Hepatocyte (in vitro differentiated cells): ENCODE measurements around the gene SEL1L3.

ENCODE experiments used
- EZH2 ChIP-seq: fragments of 200-600 bp; sonication (generic); IDR thresholded peaks from 2 replicates; pipeline ENCODE4 v1.6.1; 2016; ENCODE audit warnings: antibody characterized with exemption, mild to moderate bottlenecking, borderline replicate concordance
- TF ChIP-seq, protein P1 (sequence below): fragments of 200-600 bp; sonication (generic); IDR thresholded peaks from 2 replicates; pipeline ENCODE4 v1.5.1; 2016; ENCODE audit warnings: antibody characterized with exemption, mild to moderate bottlenecking; ENCODE audit not compliant: poor library complexity

GRCh38 chr4:25753239-25753638, 109.5 kb downstream of the SEL1L3 start:
- TF ChIP-seq, protein P1, sequence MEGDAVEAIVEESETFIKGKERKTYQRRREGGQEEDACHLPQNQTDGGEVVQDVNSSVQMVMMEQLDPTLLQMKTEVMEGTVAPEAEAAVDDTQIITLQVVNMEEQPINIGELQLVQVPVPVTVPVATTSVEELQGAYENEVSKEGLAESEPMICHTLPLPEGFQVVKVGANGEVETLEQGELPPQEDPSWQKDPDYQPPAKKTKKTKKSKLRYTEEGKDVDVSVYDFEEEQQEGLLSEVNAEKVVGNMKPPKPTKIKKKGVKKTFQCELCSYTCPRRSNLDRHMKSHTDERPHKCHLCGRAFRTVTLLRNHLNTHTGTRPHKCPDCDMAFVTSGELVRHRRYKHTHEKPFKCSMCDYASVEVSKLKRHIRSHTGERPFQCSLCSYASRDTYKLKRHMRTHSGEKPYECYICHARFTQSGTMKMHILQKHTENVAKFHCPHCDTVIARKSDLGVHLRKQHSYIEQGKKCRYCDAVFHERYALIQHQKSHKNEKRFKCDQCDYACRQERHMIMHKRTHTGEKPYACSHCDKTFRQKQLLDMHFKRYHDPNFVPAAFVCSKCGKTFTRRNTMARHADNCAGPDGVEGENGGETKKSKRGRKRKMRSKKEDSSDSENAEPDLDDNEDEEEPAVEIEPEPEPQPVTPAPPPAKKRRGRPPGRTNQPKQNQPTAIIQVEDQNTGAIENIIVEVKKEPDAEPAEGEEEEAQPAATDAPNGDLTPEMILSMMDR, result no peak
- TF ChIP-seq EZH2, result no peak
